Superior temporal gyrus (tissue), 1 donor: ENCODE measurements around the gene SAMD8.
"Not testable (repeated sequence)": the region's sequence is repeated elsewhere in the genome, so short reads cannot be mapped to it uniquely, and the experiment has no call there.

Experiments used
- DNase-seq: peaks from one replicate; pipeline ENCODE4 v3.0.0-alpha.2; 2016; ENCODE audit errors: extremely low spot score

The SAMD8 gene

GRCh38 chr10:75195035-75195763 lies 83.7 kb downstream of the SAMD8 start:
- DNase-seq = no peak

GRCh38 chr10:75197066-75197465 lies 85.6 kb downstream of the SAMD8 start:
- no peak for DNase-seq

- peak; percentile 57 for DNase-seq
These were observed 86.5 kb downstream of the SAMD8 start for GRCh38 chr10:75197906-75198305.

DNA sequence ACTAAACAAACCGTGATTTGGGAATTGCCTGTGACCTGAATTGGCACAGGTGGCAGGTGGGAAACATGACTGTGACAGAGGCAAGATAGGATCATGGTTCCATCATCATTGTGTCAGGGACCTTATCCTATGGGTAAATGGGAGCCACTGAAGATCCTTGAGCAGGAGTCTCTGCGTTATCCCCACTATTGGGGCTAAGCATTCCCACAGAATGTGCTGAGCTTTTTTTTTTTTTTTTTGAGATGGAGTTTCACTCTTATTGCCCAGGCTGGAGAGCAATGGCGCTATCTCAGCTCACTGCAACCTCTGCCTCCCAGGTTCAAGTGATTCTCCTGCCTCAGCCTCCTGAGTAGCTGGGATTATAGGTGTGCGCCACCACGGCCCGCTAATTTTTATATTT lies 88.5 kb downstream of the SAMD8 start:
- not testable (repeated sequence) for DNase-seq

DNA sequence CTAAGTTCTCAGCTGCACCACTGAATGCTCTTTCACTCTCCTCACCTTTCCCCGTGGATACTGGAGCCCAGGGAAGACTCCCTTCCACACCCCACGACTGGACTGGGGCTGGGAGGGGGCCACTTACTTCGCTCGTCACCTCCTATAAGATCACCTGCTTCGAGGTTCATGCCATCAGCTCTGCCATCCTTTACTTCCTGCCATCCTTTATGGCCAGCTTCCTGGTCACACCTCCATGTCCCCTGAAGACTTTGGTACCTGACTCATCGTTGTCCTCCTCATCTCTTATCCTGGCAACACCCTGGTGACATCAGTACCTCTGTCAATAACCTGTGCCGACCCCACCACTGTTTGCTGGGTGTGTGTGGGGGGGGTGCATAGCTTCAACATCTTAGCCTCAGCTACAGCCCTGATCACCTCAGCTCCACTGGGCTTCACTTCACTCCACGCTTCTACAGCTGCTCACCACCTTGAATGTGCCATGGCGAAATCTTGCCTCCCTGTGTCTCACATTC lies 90.4 kb downstream of the SAMD8 start:
- DNase-seq = no peak

DNA sequence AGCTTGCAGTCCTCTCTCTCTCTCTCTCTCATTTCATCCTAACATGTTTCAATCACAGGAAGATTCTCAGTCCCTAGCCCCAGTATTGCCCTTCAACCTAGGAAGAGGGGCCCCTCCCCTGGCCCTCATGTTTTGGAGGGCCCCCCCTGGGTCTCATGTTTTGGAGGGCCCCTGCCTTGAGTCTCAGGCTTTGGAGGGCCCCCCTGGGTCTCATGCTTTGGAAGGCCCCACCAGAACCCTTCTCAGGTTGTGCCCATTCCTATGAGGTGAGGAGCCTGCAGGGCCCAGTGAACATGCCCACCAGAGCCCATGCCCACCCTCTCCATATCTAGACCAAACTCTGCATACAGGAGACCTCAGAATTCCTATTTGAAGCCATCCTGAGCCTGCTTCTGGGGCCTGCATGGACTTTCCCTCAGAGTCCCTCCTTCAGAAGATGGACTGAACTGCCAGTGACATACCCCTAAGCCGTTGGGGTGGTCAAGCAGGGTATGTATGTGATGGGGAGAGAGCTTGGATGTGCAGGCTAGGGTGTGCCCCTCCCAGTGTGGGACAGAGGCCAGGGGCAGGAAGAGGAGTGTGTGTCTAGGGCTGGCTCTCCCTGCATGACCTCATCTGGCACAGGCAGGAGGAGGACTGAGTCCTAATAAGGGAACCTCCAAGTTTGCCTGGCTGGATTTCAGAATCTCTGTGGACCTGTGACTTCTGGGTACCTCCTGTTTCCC lies 91.0 kb downstream of the SAMD8 start:
- DNase-seq = no peak

DNA sequence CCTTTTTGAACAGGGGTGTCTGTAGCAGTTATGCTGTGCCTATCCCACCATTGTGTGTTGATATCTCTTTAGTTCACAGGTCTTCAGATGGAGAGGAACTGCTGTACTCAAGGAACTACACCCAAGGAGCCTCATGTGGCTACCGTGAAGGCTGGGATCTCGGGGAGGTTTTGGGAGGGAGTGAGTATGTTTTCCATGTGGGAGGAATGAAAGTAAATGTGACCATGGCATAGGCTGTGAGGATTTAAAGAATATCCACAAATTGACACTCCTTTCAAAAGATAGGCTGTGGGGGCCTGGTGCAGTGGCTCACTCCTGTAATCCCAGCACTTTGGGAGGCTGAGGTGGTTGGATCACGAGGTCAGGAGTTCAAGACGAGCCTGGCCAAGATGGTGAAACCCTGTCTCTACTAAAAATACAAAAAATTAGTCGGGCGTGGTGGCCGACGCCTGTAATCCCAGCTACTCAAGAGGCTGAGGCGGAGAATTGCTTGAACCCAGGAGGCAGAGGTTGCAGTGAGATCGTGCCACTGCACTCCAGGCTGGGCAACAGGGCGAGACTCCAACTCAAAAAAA lies 91.7 kb downstream of the SAMD8 start:
- not testable (repeated sequence) for DNase-seq

- DNase-seq = no peak
These were observed 92.3 kb downstream of the SAMD8 start for GRCh38 chr10:75203724-75204123.

- DNase-seq = no peak
These were observed 94.5 kb downstream of the SAMD8 start for GRCh38 chr10:75205908-75206307.

- not testable (repeated sequence) for DNase-seq
These were observed 95.2 kb downstream of the SAMD8 start for GRCh38 chr10:75206638-75207037.

DNA sequence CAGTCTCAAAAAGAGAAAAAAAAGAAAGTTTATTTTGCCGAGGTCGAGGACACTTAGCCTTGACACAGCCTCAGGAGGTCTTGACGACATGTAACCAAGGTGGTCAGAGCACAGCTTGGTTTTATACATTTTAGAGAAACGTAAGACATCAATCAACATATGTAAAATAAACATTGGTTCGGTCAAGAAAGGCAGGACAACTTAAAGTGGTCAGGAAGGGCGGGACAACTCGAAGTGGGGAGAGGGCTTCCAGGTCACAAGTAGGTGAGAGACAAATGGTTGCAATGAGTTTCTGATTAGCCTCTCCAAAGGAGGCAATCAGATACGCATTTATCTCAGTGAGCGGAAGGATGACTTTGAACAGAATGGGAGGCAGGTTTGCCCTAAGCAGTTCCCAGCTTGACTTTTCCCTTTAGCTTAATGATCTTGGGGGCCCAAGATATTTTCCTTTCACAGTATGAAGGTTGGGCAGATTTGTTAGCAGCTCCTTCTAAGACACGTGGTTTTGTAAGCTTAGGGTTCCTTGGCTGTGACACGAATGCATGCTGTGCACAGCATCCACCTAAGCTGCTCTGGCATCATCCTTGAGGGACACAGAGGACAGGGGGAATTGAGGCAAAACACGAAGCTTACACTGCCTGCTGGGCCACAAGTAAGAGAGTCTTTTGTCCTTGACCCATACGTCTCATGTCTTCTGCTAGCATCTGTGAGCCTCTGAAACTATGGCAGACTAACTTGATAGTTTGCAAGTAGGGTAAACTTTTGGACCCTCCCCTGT lies 95.8 kb downstream of the SAMD8 start:
- DNase-seq = no peak

GRCh38 chr10:75207857-75208144 lies 96.3 kb downstream of the SAMD8 start:
- no peak for DNase-seq

GRCh38 chr10:75208181-75208580 lies 96.7 kb downstream of the SAMD8 start:
- DNase-seq = no peak

DNA sequence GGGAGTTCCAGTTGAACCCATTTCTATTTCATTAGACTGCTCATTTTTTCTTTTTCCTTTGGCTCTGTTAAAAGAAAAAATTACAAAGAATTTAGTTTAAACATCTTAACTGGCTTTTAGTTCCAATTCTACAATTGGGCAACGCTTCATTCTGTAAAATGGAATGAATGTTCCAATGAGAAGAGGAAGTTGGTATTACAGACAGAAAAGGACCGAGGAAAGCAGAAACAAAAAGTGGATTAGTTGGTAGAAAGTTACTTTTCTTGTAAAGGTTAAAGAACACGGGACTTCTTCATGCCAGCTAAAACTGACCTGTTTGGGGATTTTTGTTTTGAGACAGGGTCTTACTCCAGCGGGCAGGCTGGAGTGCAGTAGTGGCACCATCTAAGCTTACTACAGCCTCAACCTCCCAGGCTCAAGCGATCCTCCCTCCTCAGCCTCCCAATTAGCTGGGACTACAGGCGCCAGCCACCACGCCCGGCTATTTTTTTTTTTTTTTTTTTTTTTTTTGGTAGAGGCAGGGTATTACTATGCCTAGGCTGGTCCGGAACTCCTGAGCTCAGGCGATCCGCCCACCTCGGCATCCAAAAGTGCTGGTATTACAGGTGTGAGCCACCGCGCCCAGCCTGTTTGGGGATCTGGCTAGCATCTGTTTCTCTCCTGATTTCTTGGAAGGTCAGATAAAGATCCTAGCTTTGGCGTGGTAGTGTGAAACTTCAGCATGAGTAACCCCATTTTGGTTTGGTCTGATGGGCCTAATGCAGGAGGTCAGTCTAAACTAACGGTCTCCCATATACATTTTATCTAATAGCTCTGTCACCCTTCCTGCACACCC lies 97.8 kb downstream of the SAMD8 start:
- DNase-seq = no peak

GRCh38 chr10:75209921-75210281 lies 98.4 kb downstream of the SAMD8 start:
- DNase-seq = peak; percentile 68

- peak; percentile 87 for DNase-seq
These were observed 99.0 kb downstream of the SAMD8 start, which contains the start of gene VDAC2 for GRCh38 chr10:75210282-75211006. VDAC2 (plus strand) TSS chr10:75210796; CDS start chr10:75211159, 363 bp downstream.

GRCh38 chr10:75211007-75211691 lies 99.7 kb downstream of the SAMD8 start:
- DNase-seq = no peak

DNA sequence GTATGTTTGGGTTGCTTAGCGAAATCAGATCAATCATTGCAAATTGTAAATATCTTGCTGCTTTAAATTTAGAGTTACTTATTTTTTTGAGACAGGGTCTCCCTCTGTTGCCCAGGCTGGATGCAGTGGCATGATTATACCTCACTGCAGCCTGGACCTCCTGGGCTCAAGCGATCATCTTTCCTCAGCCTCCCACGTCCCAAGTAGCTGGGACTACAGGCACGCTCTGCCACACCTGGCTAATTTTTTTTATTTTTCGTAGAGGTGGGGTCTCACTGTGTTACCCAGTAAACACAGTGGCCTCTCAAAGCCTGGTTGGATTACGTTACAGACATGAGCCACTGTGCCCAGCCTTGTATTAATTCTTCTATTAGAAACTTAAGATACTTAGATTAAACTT lies 100.9 kb downstream of the SAMD8 start:
- DNase-seq = no peak

DNA sequence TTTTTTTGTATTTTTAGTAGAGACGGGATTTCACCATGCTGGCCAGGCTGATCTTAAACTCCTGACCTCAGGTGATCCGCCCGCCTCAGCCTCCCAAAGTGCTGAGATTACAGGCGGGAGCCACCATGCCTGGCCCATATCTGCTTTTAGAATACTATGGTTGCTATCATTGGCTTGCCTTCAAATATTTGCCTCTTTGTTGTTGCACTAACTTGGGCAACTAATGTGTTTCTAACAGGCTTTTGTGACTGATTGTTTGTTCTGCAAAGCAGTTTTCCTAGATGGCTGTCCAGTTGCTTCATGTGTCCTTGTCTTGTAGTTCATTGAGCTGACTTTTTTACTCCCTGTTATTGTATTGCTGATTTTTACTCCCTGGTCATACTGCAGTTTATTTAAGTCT lies 108.8 kb downstream of the SAMD8 start:
- DNase-seq = no peak

- not testable (repeated sequence) for DNase-seq
These were observed 110.0 kb downstream of the SAMD8 start for GRCh38 chr10:75221492-75221891.
